GM12878 (cell line): ENCODE results near the gene HEATR1. TPM values are rescaled to one million over a fixed set of nuclear protein-coding genes. Genes with fewer than 3 reads are reported as not detected.

Experiments used
- ATAC-seq: fragments of 200-7000 bp; cut with Tn5 transposase; 3 replicates; pipeline ENCODE4 v1.9.1; 2020; ENCODE audit warnings: mild to moderate bottlenecking, moderate library complexity
- BruUV-seq: library from RNA; stranded (reverse); fragments of 400-500 nt; replicated peaks from 2 replicates; lab custom pipeline; 2021; lab: Mats Ljungman, UMichigan
- CTCF ChIA-PET: fragments of 300-600 bp; sonication (Branson Sonifier 250); formaldehyde crosslinking; extraction: SDS; loops from one replicate; lab custom pipeline; 2021; ENCODE audit warnings: inconsistent platforms; lab: Yijun Ruan, JAX
- POLR2A ChIA-PET: fragments of 350-600 bp; formaldehyde crosslinking; extraction: SDS; loops from one replicate; lab custom pipeline; 2021; ENCODE audit warnings: inconsistent platforms; lab: Charles Lee
- RAD21 ChIA-PET: fragments of 300-600 bp; sonication (Branson Sonifier 250); formaldehyde crosslinking; loops from one replicate; lab custom pipeline; 2023; ENCODE audit warnings: antibody characterized with exemption; ENCODE audit not compliant: unreplicated experiment; lab: Charles Lee
- SMC1A ChIA-PET: fragments of 300-600 bp; sonication (Branson Sonifier 250); formaldehyde crosslinking; loops from one replicate; lab custom pipeline; 2023; ENCODE audit not compliant: unreplicated experiment, uncharacterized antibody; lab: Charles Lee
- DNase-seq: peaks from one replicate; pipeline ENCODE4 v3.0.0-alpha.2; 2011; ENCODE audit warnings: low read depth, low spot score
- FAIRE-seq: peaks from 3 replicates; lab custom pipeline; 2011; peaks lifted over from hg19 to GRCh38; lab: Jason Lieb, UNC
- H2AFZ ChIP-seq: 2 replicates; pipeline ENCODE4 v1.6.0; 2011; ENCODE audit warnings: low read depth, low read length, control low read depth; ENCODE audit not compliant: control insufficient read depth
- H3K27ac ChIP-seq: 2 replicates; pipeline ENCODE4 v1.5.1; 2011; ENCODE audit warnings: control low read depth; ENCODE audit not compliant: control insufficient read depth, insufficient read depth
- H3K27me3 ChIP-seq, 2 experiments: replicated peaks in 1 of 2; 2 replicates each; pipeline versions ENCODE4 v1.6.0 to v1.6.1; 2011; ENCODE audit warnings: low read length in 1 of 2; ENCODE audit not compliant: control insufficient read depth in 2 of 2, insufficient read depth in 2 of 2
- H3K36me3 ChIP-seq, 2 experiments: 2 replicates each; pipeline ENCODE4 v1.5.1; 2011; ENCODE audit warnings: low read length in 1 of 2; ENCODE audit not compliant: control insufficient read depth in 2 of 2, insufficient read depth in 2 of 2
- H3K4me1 ChIP-seq: 2 replicates; pipeline ENCODE4 v1.6.1; 2011; ENCODE audit warnings: mild to moderate bottlenecking, low read length, moderate library complexity, mixed read lengths; ENCODE audit not compliant: control insufficient read depth, insufficient read depth
- H3K4me2 ChIP-seq: 2 replicates; pipeline ENCODE4 v1.6.0; 2011; ENCODE audit warnings: control low read depth; ENCODE audit not compliant: control insufficient read depth, insufficient read depth
- H3K4me3 ChIP-seq: fragments of 200-600 bp; sonication (generic); 2 replicates; pipeline ENCODE4 v1.5.1; 2016
- H3K79me2 ChIP-seq: 2 replicates; pipeline ENCODE4 v1.6.0; 2011; ENCODE audit warnings: low read length; ENCODE audit not compliant: control insufficient read depth, insufficient read depth
- H3K9ac ChIP-seq: 2 replicates; pipeline ENCODE4 v1.8.0; 2011; ENCODE audit warnings: low read length, control low read depth, mixed read lengths; ENCODE audit not compliant: control insufficient read depth, insufficient read depth
- H3K9me3 ChIP-seq: replicated peaks from 3 replicates; pipeline ENCODE4 v1.5.1; 2011; ENCODE audit warnings: mild to moderate bottlenecking, low read length; ENCODE audit not compliant: control insufficient read depth, insufficient read depth
- H4K20me1 ChIP-seq: 2 replicates; pipeline ENCODE4 v1.6.0; 2011; ENCODE audit not compliant: control insufficient read depth, insufficient read depth
- BRCA1 ChIP-seq: IDR thresholded peaks from 2 replicates; pipeline ENCODE4 v1.6.1; 2011; ENCODE audit warnings: low read depth, low read length, improper control_type of control experiment
- EED ChIP-seq: sonication (generic); IDR thresholded peaks from 2 replicates; pipeline ENCODE4 v1.6.1; 2016; ENCODE audit warnings: antibody characterized with exemption, low read depth
- EZH2 ChIP-seq: IDR thresholded peaks from 2 replicates; pipeline ENCODE4 v1.6.1; 2012; ENCODE audit warnings: low read depth, mild to moderate bottlenecking, control low read depth, inconsistent platforms, low read length, borderline replicate concordance; ENCODE audit not compliant: control insufficient read depth
- HDAC2 ChIP-seq: fragments of 200-600 bp; sonication (generic); IDR thresholded peaks from 2 replicates; pipeline ENCODE4 v1.6.1; 2017
- IRF3 ChIP-seq: fragments of 450-650 bp; IDR thresholded peaks from 2 replicates; pipeline ENCODE4 v1.6.1; 2014; ENCODE audit warnings: mild to moderate bottlenecking
- IRF5 ChIP-seq: fragments of 450-650 bp; IDR thresholded peaks from 2 replicates; pipeline ENCODE4 v1.6.1; 2017; ENCODE audit warnings: borderline replicate concordance
- LARP7 ChIP-seq: fragments of 450-650 bp; IDR thresholded peaks from 2 replicates; pipeline ENCODE4 v1.6.1; 2017; ENCODE audit warnings: mild to moderate bottlenecking
- POLR2A ChIP-seq: IDR thresholded peaks from 2 replicates; pipeline ENCODE4 v1.6.1; 2011; ENCODE audit warnings: low read depth, mild to moderate bottlenecking, low read length
- RB1 ChIP-seq: fragments of 450-650 bp; formaldehyde crosslinking; IDR thresholded peaks from 2 replicates; pipeline ENCODE4 v1.6.1; 2017; ENCODE audit warnings: mild to moderate bottlenecking, borderline replicate concordance
- STAT3 ChIP-seq: IDR thresholded peaks from 2 replicates; pipeline ENCODE4 v1.6.1; 2011; ENCODE audit warnings: low read depth, low read length, improper control_type of control experiment
- SUPT20H ChIP-seq: IDR thresholded peaks from 2 replicates; pipeline ENCODE4 v1.6.1; 2011; ENCODE audit warnings: low read depth, mild to moderate bottlenecking, low read length, moderate library complexity, borderline replicate concordance; ENCODE audit not compliant: control insufficient read depth
- SUZ12 ChIP-seq: fragments of 200-600 bp; sonication (generic); IDR thresholded peaks from one replicate; pipeline ENCODE4 v1.6.1; 2018; ENCODE audit warnings: antibody characterized with exemption, mild to moderate bottlenecking; ENCODE audit not compliant: unreplicated experiment
- ZNF592 ChIP-seq: fragments of 450-650 bp; IDR thresholded peaks from 2 replicates; pipeline ENCODE4 v1.6.1; 2017; ENCODE audit warnings: mild to moderate bottlenecking, moderate library complexity
- WGBS: methylation state at CpG from one replicate; pipeline ENCODE4 v1.1.6; 2016; ENCODE audit warnings: low lambda C conversion rate; ENCODE audit not compliant: insufficient replicate concordance, insufficient coverage; ENCODE audit errors: missing lambda C conversion rate; 5-methylcytosine and 5-hydroxymethylcytosine counted together
- in situ Hi-C: fragments of 300-500 bp; cut with MboI; formaldehyde crosslinking; loops from 9 replicates; pipeline ENCODE4 v1.14.3; 2018; ENCODE audit warnings: mixed read lengths
- intact Hi-C: fragments of 100-400 bp; cut with micrococcal nuclease; formaldehyde crosslinking; loops from one replicate; pipeline ENCODE4 v1.14.2; 2022; ENCODE audit not compliant: unreplicated experiment
- polyA plus RNA-seq, 11 experiments: library from polyadenylated mRNA; depleted of rRNA in 4 of 11; unstranded in 6 of 11; stranded (reverse) in 5 of 11; fragments of >200 nt; fragmentation: Nextera tagmentation in 4 of 11; fragmentation: Illumina TruSeq in 1 of 11; extraction: Ambion mirVana in 4 of 11; extraction: Trizol in 1 of 11; gene quantifications; 1 replicate in 1 of 11; 2 replicates in 10 of 11; pipeline versions ENCODE4 v1.2.1 to v1.2.3, GENCODE V29; 2011 to 2016; ENCODE audit warnings: inconsistent platforms in 2 of 11, missing spikeins in 2 of 11, low read depth in 1 of 11
- total RNA-seq, 4 experiments: library from RNA; depleted of rRNA in 3 of 4; stranded (reverse); fragments of >200 nt in 3 of 4; fragmentation: Illumina TruSeq in 1 of 4; extraction: Trizol in 1 of 4; gene quantifications; 2 replicates each; pipeline versions ENCODE4 v1.2.1 to v1.2.3, GENCODE V29; 2013 to 2021

HEATR1 gene
- total and polyA plus RNA-seq, 10 of the 15 experiments (the other 5 are each of a cell fraction or from before 2014, with no cell fraction given): 8.6 to 72.3 (median 41.9) TPM

GRCh38 chr1:236618507-236618906 is 14.2 kb upstream of the HEATR1 start:
- POLR2A ChIA-PET: no interaction called here
- CTCF ChIA-PET: no interaction called here
- no peak for TF ChIP-seq SUPT20H
- no peak for TF ChIP-seq EED
- no peak for TF ChIP-seq STAT3
- no peak for TF ChIP-seq SUZ12
- no peak for TF ChIP-seq POLR2A
- no peak for TF ChIP-seq IRF5
- no peak for TF ChIP-seq EZH2
- no peak for TF ChIP-seq BRCA1
- no peak for TF ChIP-seq HDAC2
- no peak for TF ChIP-seq RB1
- TF ChIP-seq ZNF592: no peak
- no peak for TF ChIP-seq LARP7
- TF ChIP-seq IRF3: no peak
- H3K27ac ChIP-seq: no peak overlapping the region
- no peak overlapping the region for H3K4me3 ChIP-seq
- DNase-seq (no peak), FAIRE-seq (no peak), ATAC-seq (no peak)
- SMC1A ChIA-PET: no interaction called here
- H3K9ac ChIP-seq: no peak overlapping the region
- H2AFZ ChIP-seq: no peak overlapping the region
- H4K20me1 ChIP-seq: no peaks in the 10 kb centered on the region
- intact Hi-C loops: no loop called here
- no peaks in the 10 kb centered on the region for H3K4me1 ChIP-seq
- no peaks in the 10 kb centered on the region; the same call in 2 of the 3 replicates for H3K9me3 ChIP-seq
- 68% methylated on average over 5 of the region's 5 CpGs for WGBS
- no TSS peak for BruUV-seq
- H3K36me3 ChIP-seq: no peaks in the 10 kb centered on the region
- in situ Hi-C loops: no loop called here
- no peaks in the 10 kb centered on the region for H3K79me2 ChIP-seq
- RAD21 ChIA-PET: no interaction called here
- no peak overlapping the region for H3K4me2 ChIP-seq
- peaks cover 0 to 4% of the 10 kb centered on the region in 2 experiments; a peak in 1 of 4 replicates for H3K27me3 ChIP-seq
